Measurements from ENCODE around the gene GDF10. TPM values are rescaled to one million over a fixed set of nuclear protein-coding genes. Genes with fewer than 3 reads are reported as not detected.

Gene GDF10
- total RNA-seq, 1 donor from 2014 or later = 1.5 TPM

GRCh38 chr10:47333532-47333931, 33.5 kb downstream of the GDF10 start:
- DNase-seq (ENCODE audit: low spot score) = no peak

DNA sequence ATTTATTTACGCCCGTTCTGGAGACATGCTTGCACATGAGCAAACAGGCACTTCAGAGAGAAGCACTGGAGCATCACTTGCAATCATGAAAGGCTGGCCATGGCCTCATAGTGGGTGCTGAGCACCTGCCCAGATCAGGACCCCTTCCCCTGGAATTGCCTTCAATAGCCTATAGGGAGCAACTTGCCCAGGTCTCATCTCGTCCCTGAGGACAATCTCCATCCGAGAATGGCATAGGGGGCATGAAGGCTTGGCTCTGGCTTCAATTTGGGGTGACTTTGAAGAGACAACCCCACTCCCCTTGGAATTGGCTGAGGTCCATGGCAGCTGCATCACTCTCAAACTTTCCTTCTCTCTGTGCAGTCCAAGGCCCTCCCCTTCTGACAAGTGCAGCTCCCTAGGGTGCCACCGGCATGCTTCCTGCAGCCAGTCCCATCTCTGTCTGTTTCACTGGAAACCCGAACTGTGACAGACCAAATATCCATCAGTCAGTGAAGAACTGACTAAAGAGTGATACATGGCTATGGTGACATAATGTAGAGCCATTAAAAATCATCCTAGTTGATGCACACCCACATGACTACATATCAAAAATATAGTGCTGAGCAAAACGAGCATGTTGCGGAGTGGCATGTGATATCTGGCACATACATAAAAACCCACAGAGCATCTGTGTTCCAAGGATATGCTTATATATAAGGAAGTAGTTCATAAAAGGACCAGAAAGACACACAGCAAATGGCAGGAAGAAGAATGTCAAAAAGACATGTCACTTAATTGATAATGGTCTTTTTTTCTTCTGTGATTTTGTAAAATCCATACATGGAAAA, 34.7 kb downstream of the GDF10 start:
- DNase-seq (ENCODE audit: low spot score) = no peak

- DNase-seq (ENCODE audit: low spot score) = no peak
Observed at GRCh38 chr10:47335906-47336305, 35.9 kb downstream of the GDF10 start.

GRCh38 chr10:47336387-47337134, 36.6 kb downstream of the GDF10 start:
- DNase-seq (ENCODE audit: low spot score) = no peak

DNA sequence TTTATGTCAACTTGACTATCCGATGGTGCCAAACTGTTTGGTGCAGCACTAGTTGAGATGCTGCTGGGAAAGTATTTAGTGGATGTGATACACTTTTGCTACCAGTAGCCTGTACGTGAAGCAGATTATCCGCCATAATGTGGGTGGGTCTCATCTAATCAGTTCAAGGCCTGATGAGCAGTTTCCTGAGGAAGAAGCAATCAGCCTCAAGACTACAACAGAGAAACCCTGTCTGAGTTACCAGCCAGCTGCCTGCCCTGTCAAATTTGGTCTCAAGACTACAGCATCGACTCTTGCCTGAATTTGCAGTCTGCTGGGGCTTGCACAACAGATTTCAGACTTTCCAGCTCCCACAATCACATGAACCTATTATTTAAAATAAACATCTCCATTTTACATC, 37.3 kb downstream of the GDF10 start:
- DNase-seq (ENCODE audit: low spot score) = no peak

GRCh38 chr10:47339186-47339735, 39.3 kb downstream of the GDF10 start:
- DNase-seq (ENCODE audit: low spot score) = no peak

DNA sequence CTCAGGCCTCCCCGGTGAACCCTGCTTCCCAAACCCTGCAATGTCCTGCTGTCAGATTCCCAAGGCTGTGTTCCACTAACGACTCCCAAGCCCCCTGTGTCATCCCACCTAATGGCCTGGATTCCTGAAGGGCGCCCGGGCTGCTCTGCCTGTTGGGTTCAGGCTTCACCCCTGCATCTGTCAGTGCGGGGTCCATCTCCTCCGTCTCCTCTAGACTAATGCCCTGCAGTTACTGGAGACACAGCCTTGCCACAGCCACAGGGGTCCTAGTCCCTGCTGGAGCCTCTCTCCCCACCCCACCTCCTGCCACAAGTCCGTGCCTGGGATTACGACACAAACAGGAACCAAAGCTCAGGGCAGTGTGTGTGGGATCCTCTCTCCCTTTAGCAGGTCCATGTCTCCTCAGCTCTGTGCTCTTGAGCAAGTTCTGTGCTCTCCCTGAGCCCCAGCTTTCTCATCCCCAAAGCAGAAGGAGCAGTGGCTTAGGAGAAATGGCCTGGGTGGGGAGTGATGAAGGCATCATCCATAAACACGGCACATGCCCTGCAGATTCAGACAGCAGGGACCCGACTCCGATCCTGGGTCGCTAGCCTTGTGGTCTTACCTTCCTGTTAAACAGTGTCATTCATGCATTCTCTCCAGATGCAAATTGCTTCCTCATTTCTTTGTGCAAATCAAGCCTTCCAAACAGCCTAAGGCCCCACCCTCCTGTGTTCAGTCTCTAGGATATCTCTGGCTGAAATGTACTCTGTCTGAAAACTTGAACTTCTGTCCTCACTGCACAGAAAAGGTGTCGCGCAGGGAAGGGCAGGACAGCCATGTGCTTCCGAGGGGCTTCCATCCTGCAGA, 40.0 kb downstream of the GDF10 start:
- no peak for DNase-seq (ENCODE audit: low spot score)

GRCh38 chr10:47340608-47341170, 40.7 kb downstream of the GDF10 start:
- DNase-seq (ENCODE audit: low spot score) = no peak

- no peak for DNase-seq (ENCODE audit: low spot score)
Observed at GRCh38 chr10:47344996-47345870, 45.2 kb downstream of the GDF10 start.

- DNase-seq (ENCODE audit: low spot score) = no peak
Observed at GRCh38 chr10:47346581-47347302, 46.7 kb downstream of the GDF10 start.

DNA sequence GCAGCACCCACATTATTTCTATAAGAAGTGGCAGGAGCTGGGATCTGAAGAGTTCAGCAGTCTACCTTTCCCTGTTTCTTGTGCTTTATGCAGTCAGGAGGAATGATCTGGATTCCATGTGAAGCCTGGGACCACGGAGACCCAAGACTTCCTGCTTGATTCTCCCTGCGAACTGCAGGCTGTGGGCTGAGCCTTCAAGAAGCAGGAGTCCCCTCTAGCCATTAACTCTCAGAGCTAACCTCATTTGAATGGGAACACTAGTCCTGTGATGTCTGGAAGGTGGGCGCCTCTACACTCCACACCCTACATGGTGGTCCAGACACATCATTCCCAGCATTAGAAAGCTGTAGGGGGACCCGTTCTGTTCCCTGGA, 47.3 kb downstream of the GDF10 start:
- DNase-seq (ENCODE audit: low spot score) = no peak

GRCh38 chr10:47348138-47348651, 48.2 kb downstream of the GDF10 start, which contains the start of gene RBP3:
TSS of gene RBP3 (plus strand) at chr10:47348363. CDS start at chr10:47348485, 122 bp downstream.
- DNase-seq (ENCODE audit: low spot score) = no peak

DNA sequence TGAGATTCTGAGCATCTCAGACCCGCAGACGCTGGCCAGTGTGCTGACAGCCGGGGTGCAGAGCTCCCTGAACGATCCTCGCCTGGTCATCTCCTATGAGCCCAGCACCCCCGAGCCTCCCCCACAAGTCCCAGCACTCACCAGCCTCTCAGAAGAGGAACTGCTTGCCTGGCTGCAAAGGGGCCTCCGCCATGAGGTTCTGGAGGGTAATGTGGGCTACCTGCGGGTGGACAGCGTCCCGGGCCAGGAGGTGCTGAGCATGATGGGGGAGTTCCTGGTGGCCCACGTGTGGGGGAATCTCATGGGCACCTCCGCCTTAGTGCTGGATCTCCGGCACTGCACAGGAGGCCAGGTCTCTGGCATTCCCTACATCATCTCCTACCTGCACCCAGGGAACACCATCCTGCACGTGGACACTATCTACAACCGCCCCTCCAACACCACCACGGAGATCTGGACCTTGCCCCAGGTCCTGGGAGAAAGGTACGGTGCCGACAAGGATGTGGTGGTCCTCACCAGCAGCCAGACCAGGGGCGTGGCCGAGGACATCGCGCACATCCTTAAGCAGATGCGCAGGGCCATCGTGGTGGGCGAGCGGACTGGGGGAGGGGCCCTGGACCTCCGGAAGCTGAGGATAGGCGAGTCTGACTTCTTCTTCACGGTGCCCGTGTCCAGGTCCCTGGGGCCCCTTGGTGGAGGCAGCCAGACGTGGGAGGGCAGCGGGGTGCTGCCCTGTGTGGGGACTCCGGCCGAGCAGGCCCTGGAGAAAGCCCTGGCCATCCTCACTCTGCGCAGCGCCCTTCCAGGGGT, 48.9 kb downstream of the GDF10 start:
- no peak for DNase-seq (ENCODE audit: low spot score)

DNA sequence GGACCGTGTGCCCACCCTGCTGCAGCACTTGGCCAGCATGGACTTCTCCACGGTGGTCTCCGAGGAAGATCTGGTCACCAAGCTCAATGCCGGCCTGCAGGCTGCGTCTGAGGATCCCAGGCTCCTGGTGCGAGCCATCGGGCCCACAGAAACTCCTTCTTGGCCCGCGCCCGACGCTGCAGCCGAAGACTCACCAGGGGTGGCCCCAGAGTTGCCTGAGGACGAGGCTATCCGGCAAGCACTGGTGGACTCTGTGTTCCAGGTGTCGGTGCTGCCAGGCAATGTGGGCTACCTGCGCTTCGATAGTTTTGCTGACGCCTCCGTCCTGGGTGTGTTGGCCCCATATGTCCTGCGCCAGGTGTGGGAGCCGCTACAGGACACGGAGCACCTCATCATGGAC, 49.5 kb downstream of the GDF10 start:
- DNase-seq (ENCODE audit: low spot score) = no peak

- DNase-seq (ENCODE audit: low spot score) = no peak
Observed at GRCh38 chr10:47349941-47350371, 50.0 kb downstream of the GDF10 start.

DNA sequence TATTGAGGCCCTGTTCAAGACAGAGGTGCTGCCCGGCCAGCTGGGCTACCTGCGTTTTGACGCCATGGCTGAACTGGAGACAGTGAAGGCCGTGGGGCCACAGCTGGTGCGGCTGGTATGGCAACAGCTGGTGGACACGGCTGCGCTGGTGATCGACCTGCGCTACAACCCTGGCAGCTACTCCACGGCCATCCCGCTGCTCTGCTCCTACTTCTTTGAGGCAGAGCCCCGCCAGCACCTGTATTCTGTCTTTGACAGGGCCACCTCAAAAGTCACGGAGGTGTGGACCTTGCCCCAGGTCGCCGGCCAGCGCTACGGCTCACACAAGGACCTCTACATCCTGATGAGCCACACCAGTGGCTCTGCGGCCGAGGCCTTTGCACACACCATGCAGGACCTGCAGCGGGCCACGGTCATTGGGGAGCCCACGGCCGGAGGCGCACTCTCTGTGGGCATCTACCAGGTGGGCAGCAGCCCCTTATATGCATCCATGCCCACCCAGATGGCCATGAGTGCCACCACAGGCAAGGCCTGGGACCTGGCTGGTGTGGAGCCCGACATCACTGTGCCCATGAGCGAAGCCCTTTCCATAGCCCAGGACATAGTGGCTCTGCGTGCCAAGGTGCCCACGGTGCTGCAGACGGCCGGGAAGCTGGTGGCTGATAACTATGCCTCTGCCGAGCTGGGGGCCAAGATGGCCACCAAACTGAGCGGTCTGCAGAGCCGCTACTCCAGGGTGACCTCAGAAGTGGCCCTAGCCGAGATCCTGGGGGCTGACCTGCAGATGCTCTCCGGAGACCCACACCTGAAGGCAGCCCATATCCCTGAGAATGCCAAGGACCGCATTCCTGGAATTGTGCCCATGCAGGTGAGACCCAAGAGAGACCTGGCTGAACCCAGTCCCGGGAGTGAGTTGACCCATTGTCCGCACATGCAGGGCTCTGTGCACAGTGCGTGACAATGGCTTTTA, 51.0 kb downstream of the GDF10 start:
- DNase-seq (ENCODE audit: low spot score) = no peak

Measured in ureter (tissue), 1 donor.